ENCODE measurements around the gene COQ8B. TPM values are rescaled to one million over a fixed set of nuclear protein-coding genes. Genes with fewer than 3 reads are reported as not detected.

Gene COQ8B
- total RNA-seq, 1 experiment from 2014 or later: 31.3 TPM

GRCh38 chr19:40642757-40643305, 73.9 kb downstream of the COQ8B start:
- Histone ChIP-seq H3K27ac (ENCODE audit: low read length) (no peak overlapping the region), H3K4me2 (ENCODE audit: low read depth, low read length, poor library complexity, severe bottlenecking) (no peak overlapping the region), H3K36me3 (ENCODE audit: insufficient read depth, low read length) (no peaks in the 10 kb centered on the region), H3K79me2 (ENCODE audit: low read length) (no peaks in the 10 kb centered on the region), H4K20me1 (ENCODE audit: insufficient read depth, low read depth, low read length) (no peaks in the 10 kb centered on the region), H2AFZ (ENCODE audit: low read length) (no peak overlapping the region), H3K9me2 (replicated peaks; ENCODE audit: insufficient read depth, low read length) (no peaks in the 10 kb centered on the region), H3K9ac (ENCODE audit: low read length) (no peak overlapping the region), H3K9me3 (ENCODE audit: low read length) (no peaks in the 10 kb centered on the region), H3K4me3 (ENCODE audit: low read length) (no peak overlapping the region), H3K4me1 (ENCODE audit: low read length) (peaks cover 22% of the 10 kb centered on the region), H3K27me3 (ENCODE audit: low read length) (no peaks in the 10 kb centered on the region)
- DNase-seq: no peak

- H3K79me2 ChIP-seq (ENCODE audit: low read length): no peaks in the 10 kb centered on the region
- no peak overlapping the region for H2AFZ ChIP-seq (ENCODE audit: low read length)
- no peaks in the 10 kb centered on the region for H3K27me3 ChIP-seq (ENCODE audit: low read length)
- no peaks in the 10 kb centered on the region for H3K9me2 ChIP-seq (replicated peaks; ENCODE audit: insufficient read depth, low read length)
- no peaks in the 10 kb centered on the region for H3K36me3 ChIP-seq (ENCODE audit: insufficient read depth, low read length)
- no peak overlapping the region for H3K4me2 ChIP-seq (ENCODE audit: low read depth, low read length, poor library complexity, severe bottlenecking)
- no peaks in the 10 kb centered on the region for H4K20me1 ChIP-seq (ENCODE audit: insufficient read depth, low read depth, low read length)
- H3K4me3 ChIP-seq (ENCODE audit: low read length): no peak overlapping the region
- DNase-seq: no peak
- H3K27ac ChIP-seq (ENCODE audit: low read length): no peak overlapping the region
- no peak overlapping the region for H3K9ac ChIP-seq (ENCODE audit: low read length)
- H3K4me1 ChIP-seq (ENCODE audit: low read length): peaks cover 22% of the 10 kb centered on the region
- no peaks in the 10 kb centered on the region for H3K9me3 ChIP-seq (ENCODE audit: low read length)
These were observed 74.5 kb downstream of the COQ8B start for GRCh38 chr19:40642051-40642706.

Small RNA genes lying within 50 kb of the gene (small RNA-seq; reads per million reads assigned to genes)
- not detected for gene RNU6-195P

Other genes starting within 250 kb of the COQ8B start
- gene SPTBN4, start 249.9 kb downstream of the COQ8B start, total RNA-seq (2014; rRNA removed; shearing (Covaris generic); ENCODE audit: low replicate concordance): 1.0 and 1.1 TPM in 2 replicates
- 49.7 and 98.2 TPM in 2 replicates for gene SHKBP1, start 140.0 kb downstream of the COQ8B start, total RNA-seq (2014; rRNA removed; shearing (Covaris generic); ENCODE audit: low replicate concordance)
- gene LTBP4, start 115.5 kb downstream of the COQ8B start, total RNA-seq (2014; rRNA removed; shearing (Covaris generic); ENCODE audit: low replicate concordance): 9.6 and 25.9 TPM in 2 replicates
- gene NUMBL, start 26.2 kb downstream of the COQ8B start, total RNA-seq (2014; rRNA removed; shearing (Covaris generic); ENCODE audit: low replicate concordance): 26.9 and 33.8 TPM in 2 replicates
- gene ITPKC, start 226 bp upstream of the COQ8B start, total RNA-seq (2014; rRNA removed; shearing (Covaris generic); ENCODE audit: low replicate concordance): 5.9 and 9.2 TPM in 2 replicates
- 3.1 and 5.8 TPM in 2 replicates for gene ACTMAP, start 33.6 kb upstream of the COQ8B start, total RNA-seq (2014; rRNA removed; shearing (Covaris generic); ENCODE audit: low replicate concordance)
- gene SNRPA, start 34.3 kb upstream of the COQ8B start, total RNA-seq (2014; rRNA removed; shearing (Covaris generic); ENCODE audit: low replicate concordance): 136 and 173 TPM in 2 replicates
- gene MIA, start 58.6 kb upstream of the COQ8B start, total RNA-seq (2014; rRNA removed; shearing (Covaris generic); ENCODE audit: low replicate concordance): 0.40 TPM in 1 of 2 replicates, not detected in the other
- 12.5 and 32.9 TPM in 2 replicates for gene RAB4B, start 61.4 kb upstream of the COQ8B start, total RNA-seq (2014; rRNA removed; shearing (Covaris generic); ENCODE audit: low replicate concordance)
- 49.4 and 111 TPM in 2 replicates for gene EGLN2, start 82.3 kb upstream of the COQ8B start, total RNA-seq (2014; rRNA removed; shearing (Covaris generic); ENCODE audit: low replicate concordance)
- not detected in 2 replicates for gene CYP2A6, start 133.6 kb upstream of the COQ8B start, total RNA-seq (2014; rRNA removed; shearing (Covaris generic); ENCODE audit: low replicate concordance)
- not detected in 2 replicates for gene CYP2A7, start 165.3 kb upstream of the COQ8B start, total RNA-seq (2014; rRNA removed; shearing (Covaris generic); ENCODE audit: low replicate concordance)

All from Karpas-422 (cell line).